ENCODE results near the gene MCC.

MCC gene

GRCh38 chr5:113042491-113043243, 445.6 kb downstream of the MCC start:
- DNase-seq, result no peak

- DNase-seq, result no peak
Observed at GRCh38 chr5:113040672-113041260, 447.5 kb downstream of the MCC start.

GRCh38 chr5:113039934-113040285, 448.3 kb downstream of the MCC start:
- DNase-seq, result no peak

GRCh38 chr5:113039229-113039933, 448.9 kb downstream of the MCC start:
- DNase-seq, result no peak

- DNase-seq, result no peak
Observed at GRCh38 chr5:113038714-113039113, 449.5 kb downstream of the MCC start.

GRCh38 chr5:113038136-113038535, 450.1 kb downstream of the MCC start:
- DNase-seq, result no peak

GRCh38 chr5:113036826-113037225, 451.4 kb downstream of the MCC start:
- DNase-seq, result no peak

GRCh38 chr5:113036321-113036720, 451.9 kb downstream of the MCC start:
- no peak for DNase-seq

- DNase-seq, result no peak
Observed at GRCh38 chr5:113035096-113035495, 453.2 kb downstream of the MCC start.

GRCh38 chr5:113034182-113034773, 454.0 kb downstream of the MCC start:
- DNase-seq, result no peak

- no peak for DNase-seq
Observed at GRCh38 chr5:113031557-113031956, 456.7 kb downstream of the MCC start.

- no peak for DNase-seq
Observed at GRCh38 chr5:113031104-113031503, 457.1 kb downstream of the MCC start.

- no peak for DNase-seq
Observed at GRCh38 chr5:113029614-113030013, 458.6 kb downstream of the MCC start.

- DNase-seq, result no peak
Observed at GRCh38 chr5:113027431-113027830, 460.8 kb downstream of the MCC start.

GRCh38 chr5:113027015-113027414, 461.2 kb downstream of the MCC start:
- no peak for DNase-seq

- no peak for DNase-seq
Observed at GRCh38 chr5:113026211-113026610, 462.0 kb downstream of the MCC start.

GRCh38 chr5:113025596-113025995, 462.7 kb downstream of the MCC start:
- DNase-seq, result no peak

GRCh38 chr5:113024076-113024697, 464.1 kb downstream of the MCC start:
- no peak for DNase-seq

GRCh38 chr5:113022661-113023060, 465.6 kb downstream of the MCC start:
- no peak for DNase-seq

- no peak for DNase-seq
Observed at GRCh38 chr5:113020461-113021273, 467.6 kb downstream of the MCC start.

GRCh38 chr5:113017881-113018635, 470.2 kb downstream of the MCC start:
- no peak for DNase-seq

- no peak for DNase-seq
Observed at GRCh38 chr5:113005454-113005853, 482.8 kb downstream of the MCC start.

Measured in activated naive CD4-positive, alpha-beta T cell (primary cell).